AG10803 (cell line): ENCODE data around the gene HILPDA.

Experiments
- DNase-seq: peaks from one replicate; pipeline ENCODE4 v3.0.0; 2010; ENCODE audit warnings: low read depth
- H3K4me3 ChIP-seq: 2 replicates; pipeline ENCODE4 v1.5.1; 2011; ENCODE audit warnings: mild to moderate bottlenecking, low read length, control low read depth
- TF ChIP-seq, protein P1 (sequence below): conservative IDR thresholded peaks from 2 replicates; pipeline ENCODE4 v1.5.1; 2011; ENCODE audit warnings: mild to moderate bottlenecking, low read length, control low read depth, inconsistent platforms

Gene HILPDA

DNA sequence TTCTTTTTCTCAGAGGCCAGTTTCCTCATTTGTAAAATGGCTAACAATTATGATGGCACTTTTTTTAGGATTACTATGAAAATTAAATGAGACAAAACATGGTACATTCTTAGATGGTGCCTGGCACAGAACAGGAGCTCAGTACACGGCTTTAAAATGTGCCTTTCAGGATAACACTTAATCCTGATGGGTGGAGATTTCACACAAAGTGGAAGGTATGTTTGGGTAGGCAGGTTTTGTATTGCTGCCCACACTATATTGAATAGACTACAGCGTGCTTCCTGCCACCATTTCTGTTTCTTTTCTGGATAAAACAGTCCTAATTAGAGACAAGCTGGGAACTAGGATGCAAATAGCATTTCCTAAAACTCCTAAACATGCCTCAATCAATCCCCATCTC, 23.9 kb upstream of the HILPDA start:
- TF ChIP-seq, protein P1, sequence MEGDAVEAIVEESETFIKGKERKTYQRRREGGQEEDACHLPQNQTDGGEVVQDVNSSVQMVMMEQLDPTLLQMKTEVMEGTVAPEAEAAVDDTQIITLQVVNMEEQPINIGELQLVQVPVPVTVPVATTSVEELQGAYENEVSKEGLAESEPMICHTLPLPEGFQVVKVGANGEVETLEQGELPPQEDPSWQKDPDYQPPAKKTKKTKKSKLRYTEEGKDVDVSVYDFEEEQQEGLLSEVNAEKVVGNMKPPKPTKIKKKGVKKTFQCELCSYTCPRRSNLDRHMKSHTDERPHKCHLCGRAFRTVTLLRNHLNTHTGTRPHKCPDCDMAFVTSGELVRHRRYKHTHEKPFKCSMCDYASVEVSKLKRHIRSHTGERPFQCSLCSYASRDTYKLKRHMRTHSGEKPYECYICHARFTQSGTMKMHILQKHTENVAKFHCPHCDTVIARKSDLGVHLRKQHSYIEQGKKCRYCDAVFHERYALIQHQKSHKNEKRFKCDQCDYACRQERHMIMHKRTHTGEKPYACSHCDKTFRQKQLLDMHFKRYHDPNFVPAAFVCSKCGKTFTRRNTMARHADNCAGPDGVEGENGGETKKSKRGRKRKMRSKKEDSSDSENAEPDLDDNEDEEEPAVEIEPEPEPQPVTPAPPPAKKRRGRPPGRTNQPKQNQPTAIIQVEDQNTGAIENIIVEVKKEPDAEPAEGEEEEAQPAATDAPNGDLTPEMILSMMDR, result no peak
- DNase-seq, result no peak
- H3K4me3 ChIP-seq, result no peak overlapping the region

DNA sequence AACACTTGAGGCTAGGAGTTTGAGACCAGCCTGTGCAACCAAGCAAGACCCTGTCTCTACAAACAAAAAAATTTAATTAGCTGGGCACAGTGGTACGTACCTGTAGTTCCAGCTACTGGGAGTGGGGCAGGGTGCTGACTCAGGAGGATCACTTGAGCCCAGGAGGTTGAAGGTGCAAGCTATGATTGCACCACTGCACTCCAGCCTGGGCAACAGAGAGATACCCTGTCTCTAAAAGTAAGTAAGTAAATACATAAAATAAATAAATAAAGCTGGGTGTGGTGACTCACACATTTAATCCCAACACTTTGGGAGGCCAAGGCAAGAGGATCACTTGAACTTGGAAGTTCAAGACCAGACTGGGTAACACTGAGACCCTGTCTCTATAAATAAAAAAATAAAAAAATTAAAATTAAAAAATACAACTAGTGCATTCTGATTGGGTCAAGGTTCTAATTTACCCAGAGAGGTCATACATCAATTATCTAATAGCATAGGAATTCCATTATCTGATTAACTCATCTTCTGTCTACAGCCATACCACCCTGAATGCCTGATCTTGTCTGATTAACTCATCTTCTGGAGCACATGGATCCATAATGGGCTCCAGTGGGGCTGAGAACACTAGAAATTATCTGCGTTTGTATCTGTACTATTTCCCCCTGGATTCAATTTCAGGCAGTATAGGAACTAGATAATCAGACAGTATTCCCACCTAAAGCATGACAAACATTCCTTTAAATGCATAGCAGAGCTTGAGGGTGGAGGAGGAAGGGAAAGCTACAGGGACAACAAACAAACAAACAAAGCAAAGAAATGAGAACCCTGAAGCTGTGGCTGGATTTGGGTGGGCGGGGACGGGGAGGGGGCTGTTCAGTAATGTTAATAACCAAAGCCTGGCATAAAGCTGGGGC, 21.0 kb upstream of the HILPDA start:
- no peak overlapping the region for H3K4me3 ChIP-seq
- no peak for DNase-seq
- TF ChIP-seq, protein P1, result no peak

DNA sequence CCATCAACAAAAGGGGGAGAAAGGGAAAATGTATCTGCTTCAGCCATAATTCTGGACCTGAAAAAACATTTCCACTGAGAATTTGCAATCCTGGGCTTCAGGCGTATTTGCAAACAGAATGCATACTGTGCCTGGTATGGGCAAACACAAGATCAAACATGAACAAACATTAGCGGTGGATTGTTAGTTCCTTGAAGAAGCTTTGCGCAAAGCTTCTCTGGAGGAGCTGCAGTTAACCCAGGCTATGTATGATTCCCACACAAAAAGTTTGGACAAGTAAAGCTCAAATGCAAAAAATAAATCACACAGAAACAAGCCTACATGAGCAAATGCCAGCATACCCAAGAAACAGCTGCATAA, 20.4 kb upstream of the HILPDA start:
- TF ChIP-seq, protein P1, result no peak
- no peak overlapping the region for H3K4me3 ChIP-seq
- DNase-seq, result no peak

DNA sequence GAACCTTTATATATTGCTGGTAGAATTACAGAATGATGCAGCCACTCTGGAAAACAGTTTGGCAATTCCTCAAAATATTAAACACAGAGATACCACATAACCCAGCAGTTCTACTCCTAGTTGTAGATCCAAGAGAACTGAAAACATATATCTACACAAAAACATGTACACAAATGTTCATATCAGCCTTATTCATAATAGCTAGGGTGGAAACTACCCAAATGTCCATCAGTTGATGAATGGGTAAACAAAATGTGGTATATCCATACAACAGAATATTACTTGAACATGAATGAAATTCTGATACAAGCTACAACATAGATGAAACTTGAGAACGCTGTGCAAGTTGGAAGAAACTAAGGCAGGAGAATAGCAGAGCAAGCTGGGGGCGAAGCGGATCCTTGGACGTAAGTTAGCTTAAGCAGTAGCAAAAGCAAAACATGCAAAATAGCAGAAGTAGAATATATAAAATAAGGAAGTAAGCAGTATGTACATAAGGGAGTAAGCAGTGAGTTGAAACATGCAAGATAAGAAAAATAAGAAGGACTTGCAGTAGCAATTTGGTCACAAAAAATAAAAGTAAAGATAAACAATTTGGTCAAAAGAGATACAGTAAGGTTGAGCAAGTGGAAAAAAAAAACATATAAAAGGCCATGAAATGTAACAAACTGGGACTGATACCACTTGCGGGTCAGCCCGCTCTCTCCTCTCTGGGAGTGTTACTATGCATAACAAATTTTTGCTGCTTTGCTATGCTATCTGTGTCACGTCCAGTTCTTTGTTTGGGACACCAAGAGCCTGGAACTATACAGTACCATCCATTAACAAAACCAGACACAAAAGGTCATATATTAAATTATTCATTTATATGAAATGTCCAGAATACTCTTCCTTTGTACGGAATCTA, 18.0 kb upstream of the HILPDA start:
- TF ChIP-seq, protein P1, result no peak
- no peak overlapping the region for H3K4me3 ChIP-seq
- DNase-seq, result no peak

DNA sequence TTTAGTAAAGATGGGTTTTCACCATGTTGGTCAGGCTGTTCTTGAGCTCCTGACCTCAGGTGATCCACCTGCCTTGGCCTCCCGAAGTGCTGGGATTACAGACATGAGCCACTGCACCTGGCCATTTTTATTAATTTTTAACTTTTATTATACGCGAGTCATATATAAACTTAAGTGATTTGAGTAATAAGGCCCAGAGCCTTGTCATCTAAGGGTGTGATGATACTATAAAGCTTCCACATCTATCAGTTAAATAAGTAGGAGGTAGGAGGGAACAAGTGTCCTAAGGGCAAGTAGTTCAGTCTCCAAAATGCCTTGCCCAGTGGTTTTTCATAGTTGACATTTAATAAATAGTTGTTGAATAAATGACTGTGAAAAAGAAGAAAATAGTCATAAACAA, 13.3 kb upstream of the HILPDA start:
- TF ChIP-seq, protein P1, result no peak
- H3K4me3 ChIP-seq, result no peak overlapping the region
- DNase-seq, result no peak

DNA sequence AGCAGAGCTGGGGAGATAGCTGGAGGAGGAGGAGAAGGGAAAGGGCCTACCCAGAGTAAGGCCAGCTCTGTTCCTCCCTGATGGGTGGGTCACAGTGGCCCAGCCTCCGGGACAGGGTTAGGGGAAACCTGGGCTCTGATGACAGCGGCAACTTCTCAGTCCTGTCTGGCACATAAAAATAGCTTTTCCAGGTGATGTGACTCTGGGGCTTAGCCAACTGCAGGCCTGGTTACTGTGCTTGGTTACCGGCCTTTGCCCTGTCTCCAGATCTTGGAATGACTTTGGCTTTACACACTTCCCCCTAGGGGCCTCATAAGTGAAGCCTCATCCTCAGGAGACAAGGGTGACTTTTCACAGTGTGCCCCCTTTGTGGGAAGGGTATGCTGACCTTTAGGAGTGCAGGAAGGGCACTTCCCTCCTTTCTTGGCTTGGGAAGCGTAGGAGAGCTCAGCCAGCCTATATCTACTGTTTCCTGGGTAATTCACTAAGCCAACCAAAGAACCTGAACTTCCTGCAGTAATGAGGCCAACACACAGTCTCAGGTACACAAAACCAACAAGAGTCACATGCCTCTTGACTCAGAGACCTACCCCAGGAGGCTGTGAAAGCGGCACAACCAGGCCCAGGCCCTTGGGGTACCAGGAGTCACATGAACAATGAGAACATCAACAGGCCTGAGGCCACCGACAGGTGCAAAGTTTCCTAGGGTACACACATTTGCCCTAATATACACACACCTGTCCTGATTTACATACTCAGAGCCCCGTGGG, 11.7 kb upstream of the HILPDA start:
- no peak for DNase-seq
- H3K4me3 ChIP-seq, result no peak overlapping the region
- TF ChIP-seq, protein P1, result no peak
